H1 (cell line): ENCODE data around the gene SLC39A11. TPM values are rescaled to one million over a fixed set of nuclear protein-coding genes. Genes with fewer than 3 reads are reported as not detected.

Experiments used
- CTCF ChIA-PET: fragments of 300-600 bp; sonication (Branson Sonifier 250); formaldehyde crosslinking; loops from one replicate; lab custom pipeline; 2021; ENCODE audit not compliant: partially characterized antibody; lab: Charles Lee
- POLR2A ChIA-PET: fragments of 300-600 bp; sonication (Branson Sonifier 250); formaldehyde crosslinking; loops from one replicate; lab custom pipeline; 2021; ENCODE audit warnings: inconsistent platforms; ENCODE audit not compliant: partially characterized antibody; lab: Charles Lee
- DNase-seq, 2 experiments: peaks; one replicate each; pipeline versions ENCODE4 v3.0.0 to v3.0.0-alpha.2; 2010 to 2022; ENCODE audit warnings: low spot score in 2 of 2, low read depth in 1 of 2, mixed read lengths in 1 of 2
- FAIRE-seq: peaks from 2 replicates; lab custom pipeline; 2011; peaks lifted over from hg19 to GRCh38; lab: Jason Lieb, UNC
- H2AFZ ChIP-seq: 2 replicates; pipeline ENCODE4 v1.8.1; 2012; ENCODE audit warnings: low read length, inconsistent platforms
- H2AK5ac ChIP-seq: 2 replicates; pipeline ENCODE4 v1.6.1; 2013; ENCODE audit warnings: low read depth, low read length
- H2BK120ac ChIP-seq: replicated peaks from 2 replicates; pipeline ENCODE3; 2013; ENCODE audit warnings: low read depth, low read length, inconsistent platforms
- H2BK12ac ChIP-seq: 2 replicates; pipeline ENCODE4 v1.6.1; 2013; ENCODE audit warnings: low read depth, low read length
- H2BK15ac ChIP-seq: 2 replicates; pipeline ENCODE4 v1.6.1; 2013; ENCODE audit warnings: low read length
- H2BK20ac ChIP-seq: 2 replicates; pipeline ENCODE4 v1.6.1; 2013; ENCODE audit warnings: low read length
- H2BK5ac ChIP-seq: 2 replicates; pipeline ENCODE4 v1.6.1; 2013; ENCODE audit warnings: low read depth, low read length
- H3K14ac ChIP-seq: 2 replicates; pipeline ENCODE4 v1.6.1; 2013; ENCODE audit warnings: inconsistent platforms; ENCODE audit not compliant: insufficient read length
- H3K18ac ChIP-seq: 2 replicates; pipeline ENCODE4 v1.6.1; 2013; ENCODE audit warnings: low read length; ENCODE audit errors: extremely low read depth
- H3K23ac ChIP-seq: 2 replicates; pipeline ENCODE4 v1.6.1; 2013; ENCODE audit warnings: inconsistent platforms; ENCODE audit not compliant: insufficient read length
- H3K23me2 ChIP-seq: 2 replicates; pipeline ENCODE4 v1.6.1; 2013; ENCODE audit warnings: low read depth, low read length
- H3K27ac ChIP-seq: 2 replicates; pipeline ENCODE4 v1.6.1; 2011; ENCODE audit warnings: low read depth, low read length, inconsistent platforms
- H3K27me3 ChIP-seq, 4 experiments: replicated peaks in 1 of 4; 1 replicate in 1 of 4; 2 replicates in 3 of 4; pipeline versions ENCODE4 v1.6.1 to v1.8.1; 2011 to 2013; ENCODE audit warnings: low read length in 3 of 4, mild to moderate bottlenecking in 3 of 4, inconsistent platforms in 2 of 4, mixed read lengths in 2 of 4, moderate library complexity in 1 of 4; ENCODE audit not compliant: control insufficient read depth in 3 of 4, insufficient read depth in 3 of 4; ENCODE audit errors: extremely low read depth in 1 of 4
- H3K36me3 ChIP-seq, 4 experiments: 2 replicates each; pipeline versions ENCODE4 v1.6.1 to v1.8.1; 2011 to 2013; ENCODE audit warnings: mild to moderate bottlenecking in 4 of 4, low read length in 3 of 4, moderate library complexity in 2 of 4, control low read depth in 1 of 4, inconsistent platforms in 1 of 4; ENCODE audit not compliant: insufficient read depth in 4 of 4, control insufficient read depth in 2 of 4
- H3K4ac ChIP-seq: replicated peaks from 2 replicates; pipeline ENCODE3; 2013; ENCODE audit warnings: low read length, low read depth, mixed read lengths, inconsistent platforms; ENCODE audit not compliant: insufficient read length
- H3K4me1 ChIP-seq, 4 experiments: replicated peaks in 1 of 4; 1 replicate in 1 of 4; 2 replicates in 3 of 4; pipeline versions ENCODE4 v1.6.1 to v1.8.1; 2011 to 2013; ENCODE audit warnings: low read length in 3 of 4, inconsistent platforms in 2 of 4, mixed read lengths in 1 of 4; ENCODE audit not compliant: insufficient read depth in 4 of 4, control insufficient read depth in 3 of 4
- H3K4me2 ChIP-seq, 2 experiments: 2 replicates each; pipeline versions ENCODE4 v1.6.1 to v1.8.1; 2011 to 2013; ENCODE audit warnings: low read depth in 2 of 2, low read length in 2 of 2, control low read depth in 1 of 2, inconsistent platforms in 1 of 2, mild to moderate bottlenecking in 1 of 2; ENCODE audit not compliant: insufficient read depth in 1 of 2
- H3K4me3 ChIP-seq, 4 experiments: fragments of 200-600, 300-600 bp in 1 of 4; sonication (generic), shearing (Covaris generic), sonication (Bioruptor Twin) in 1 of 4; 2 replicates each; pipeline versions ENCODE4 v1.5.1 to v1.8.1; 2011 to 2016; ENCODE audit warnings: low read length in 4 of 4, low read depth in 3 of 4, control low read depth in 2 of 4, inconsistent platforms in 2 of 4, mild to moderate bottlenecking in 2 of 4, mixed read lengths in 1 of 4, moderate library complexity in 1 of 4; ENCODE audit not compliant: insufficient read depth in 2 of 4; ENCODE audit errors: extremely low read depth in 1 of 4
- H3K56ac ChIP-seq: replicated peaks from 2 replicates; pipeline ENCODE3; 2013; ENCODE audit warnings: low read depth, mild to moderate bottlenecking, mixed read lengths, low read length, inconsistent platforms; ENCODE audit not compliant: insufficient read length
- H3K79me1 ChIP-seq: 2 replicates; pipeline ENCODE4 v1.6.1; 2013; ENCODE audit warnings: low read depth, low read length, control low read depth
- H3K79me2 ChIP-seq, 2 experiments: 2 replicates each; pipeline versions ENCODE4 v1.6.1 to v1.8.1; 2012 to 2013; ENCODE audit warnings: low read length in 2 of 2, mild to moderate bottlenecking in 2 of 2, inconsistent platforms in 1 of 2; ENCODE audit not compliant: insufficient read depth in 2 of 2, control insufficient read depth in 1 of 2
- H3K9ac ChIP-seq, 4 experiments: replicated peaks in 1 of 4; 1 replicate in 1 of 4; 2 replicates in 3 of 4; pipeline versions ENCODE4 v1.6.1 to v1.8.1; 2011 to 2013; ENCODE audit warnings: low read depth in 3 of 4, low read length in 3 of 4, control low read depth in 2 of 4, mild to moderate bottlenecking in 2 of 4, moderate library complexity in 2 of 4, inconsistent platforms in 1 of 4; ENCODE audit errors: extremely low read depth in 1 of 4
- H3K9me3 ChIP-seq, 2 experiments: 2 replicates each; pipeline versions ENCODE4 v1.6.1 to v1.8.1; 2012 to 2013; ENCODE audit warnings: mild to moderate bottlenecking in 2 of 2, moderate library complexity in 2 of 2, control low read depth in 1 of 2, inconsistent platforms in 1 of 2, low read depth in 1 of 2, low read length in 1 of 2, mixed read lengths in 1 of 2; ENCODE audit not compliant: insufficient read depth in 2 of 2
- H4K20me1 ChIP-seq, 2 experiments: replicated peaks in 1 of 2; 2 replicates each; pipeline versions ENCODE3 to v1.8.1; 2011 to 2013; ENCODE audit warnings: inconsistent platforms in 2 of 2, low read length in 2 of 2, mild to moderate bottlenecking in 1 of 2; ENCODE audit not compliant: insufficient read depth in 2 of 2, control insufficient read depth in 1 of 2
- H4K5ac ChIP-seq: 2 replicates; pipeline ENCODE4 v1.6.1; 2013; ENCODE audit warnings: low read length, low read depth, mixed read lengths, inconsistent platforms; ENCODE audit not compliant: insufficient read length
- H4K8ac ChIP-seq: 2 replicates; pipeline ENCODE4 v1.8.0; 2013; ENCODE audit warnings: mild to moderate bottlenecking, moderate library complexity, low read length, inconsistent platforms; ENCODE audit not compliant: insufficient read depth; ENCODE audit errors: extremely low read depth
- H4K91ac ChIP-seq: replicated peaks from 2 replicates; pipeline ENCODE3; 2013; ENCODE audit warnings: low read length, mixed read lengths, inconsistent platforms; ENCODE audit not compliant: insufficient read length
- CHD1 ChIP-seq: IDR thresholded peaks from 2 replicates; pipeline ENCODE4 v1.6.1; 2012; ENCODE audit warnings: low read depth, low read length, improper control_type of control experiment
- RAD21 ChIP-seq, 2 experiments: IDR thresholded peaks in 1 of 2; conservative IDR thresholded peaks in 1 of 2; 2 replicates each; pipeline ENCODE4 v1.6.1; 2011; ENCODE audit warnings: low read depth in 2 of 2, low read length in 2 of 2, improper control_type of control experiment in 1 of 2, inconsistent platforms in 1 of 2, mild to moderate bottlenecking in 1 of 2, moderate library complexity in 1 of 2
- SP2 ChIP-seq: IDR thresholded peaks from 2 replicates; pipeline ENCODE4 v1.6.1; 2012; ENCODE audit warnings: mild to moderate bottlenecking, low read length, inconsistent platforms
- WGBS, 2 experiments: shearing (Covaris generic) in 1 of 2; methylation state at CpG; one replicate each; pipeline versions ENCODE4 v1.1.6 to v1.1.7; 2013 to 2015; ENCODE audit warnings: low lambda C conversion rate in 2 of 2, mixed read lengths in 2 of 2, inconsistent platforms in 1 of 2, low coverage in 1 of 2, missing lambda C conversion rate in 1 of 2; ENCODE audit not compliant: insufficient replicate concordance in 2 of 2, insufficient coverage in 1 of 2, insufficient read length in 1 of 2; ENCODE audit errors: extremely low coverage in 1 of 2, missing lambda C conversion rate in 1 of 2; 5-methylcytosine and 5-hydroxymethylcytosine counted together
- polyA plus RNA-seq, 7 experiments: library from polyadenylated mRNA; depleted of rRNA in 3 of 7; stranded (reverse) in 5 of 7; unstranded in 2 of 7; fragments of >200 nt in 5 of 7; fragments of 200-250 nt in 2 of 7; gene quantifications; 1 replicate in 5 of 7; 2 replicates in 1 of 7; 4 replicates in 1 of 7; pipeline versions ENCODE4 v1.2.1 to v1.2.3, GENCODE V29; 2011 to 2013; ENCODE audit warnings: missing spikeins in 2 of 7, mixed read lengths in 2 of 7
- total RNA-seq: library from RNA; stranded (reverse); fragmentation: NEBNext Ultra II Directional; extraction: Animal tissue kit (Norgen Biotek cat#: 25700); gene quantifications from 2 replicates; pipeline ENCODE4 v1.2.1, GENCODE V29; 2021

The SLC39A11 gene
- total and polyA plus RNA-seq, 2 of the 8 experiments (the other 6 are each of a cell fraction or from before 2014, with no cell fraction given), result 12.2 to 19.6 TPM

DNA sequence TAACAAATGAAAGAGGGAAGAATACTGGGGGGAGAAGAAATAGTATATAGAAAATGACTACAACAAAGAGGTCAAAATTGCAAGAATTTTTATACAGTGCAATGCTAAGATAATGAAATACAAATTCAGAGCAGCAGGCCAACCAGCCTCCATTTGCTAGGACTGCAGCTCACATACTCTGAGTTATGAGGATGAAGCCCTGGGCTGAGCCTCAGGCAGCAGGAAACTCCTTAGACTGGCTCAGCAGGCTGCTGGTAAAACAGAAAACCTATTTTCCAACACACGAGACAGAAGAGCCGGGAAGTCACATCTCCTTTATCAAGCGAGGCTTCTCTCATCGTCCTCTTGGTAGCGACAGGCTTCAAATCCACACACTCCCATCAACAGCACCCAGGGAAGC lies 296.5 kb downstream of the SLC39A11 start:
- FAIRE-seq, result no peak
- Histone ChIP-seq H4K8ac (no peak overlapping the region), H2BK12ac (no peak overlapping the region), H2BK5ac (no peak overlapping the region), H3K27ac (no peak overlapping the region), H3K79me1 (no peaks in the 10 kb centered on the region), H3K23ac (no peak overlapping the region), H3K18ac (no peak overlapping the region), H3K14ac (no peak overlapping the region), H3K4ac (no peak overlapping the region), H3K4me1 (peaks cover 0 to 3% (median 0%) of the 10 kb centered on the region in 4 experiments; a peak in 1 of 7 replicates), H3K23me2 (no peaks in the 10 kb centered on the region), H3K79me2 (no peaks in the 10 kb centered on the region), H2AK5ac (no peak overlapping the region), H3K27me3 (no peaks in the 10 kb centered on the region), H3K9me3 (peaks cover 0 to 3% of the 10 kb centered on the region in 2 experiments; a peak in 1 of 4 replicates), H3K9ac (no peak overlapping the region), H3K36me3 (no peaks in the 10 kb centered on the region), H2BK20ac (no peak overlapping the region), H2BK15ac (no peak overlapping the region; the same call in 1 of the 2 replicates), H3K56ac (no peak overlapping the region), H3K4me3 (no peak overlapping the region), H4K5ac (no peak overlapping the region), H2AFZ (no peak overlapping the region), H2BK120ac (no peak overlapping the region), H4K20me1 (no peaks in the 10 kb centered on the region), H4K91ac (no peak overlapping the region), H3K4me2 (no peak overlapping the region)
- POLR2A ChIA-PET, result no interaction called here
- CTCF ChIA-PET, result no interaction called here
- no peak for DNase-seq
- WGBS, 2 experiments, result 90% methylated on average over 5 of the region's 5 CpGs; no CpG with 5 or more reads in 1 of the 2 experiments
- TF ChIP-seq CHD1 (no peak), RAD21 (IDR thresholded peaks at IDR 0.05 in 1 of 2, conservative IDR thresholded peaks at IDR 0.05 in 1 of 2; ENCODE audit: low read depth in 2 of 2, low read length in 2 of 2) (no peak), SP2 (no peak)
